Measurements from ENCODE around the gene GDF7. TPM values are rescaled to one million over a fixed set of nuclear protein-coding genes. Genes with fewer than 3 reads are reported as not detected.

GDF7 gene
- total RNA-seq, 3 donors from 2014 or later = 0.14 to 0.73 (median 0.14) TPM

- H3K36me3 ChIP-seq (ENCODE audit: low read depth) = no peaks in the 10 kb centered on the region
- H3K4me1 ChIP-seq (ENCODE audit: low read depth) = peaks cover 8% of the 10 kb centered on the region
- H3K4me3 ChIP-seq = no peak overlapping the region
- DNase-seq (no peak), ATAC-seq (no peak)
- TF ChIP-seq CTCF (IDR thresholded peaks at IDR 0.05) = no peak
- intact Hi-C loops (cut with DNase I, micrococcal nuclease) = no loop called here
- H3K9me3 ChIP-seq = no peaks in the 10 kb centered on the region
Measured at GRCh38 chr2:20620271-20620681, 46.7 kb upstream of the GDF7 start.

GRCh38 chr2:20620696-20621365, 46.1 kb upstream of the GDF7 start:
- Histone ChIP-seq H3K9me3 (no peaks in the 10 kb centered on the region), H3K36me3 (ENCODE audit: low read depth) (no peaks in the 10 kb centered on the region), H3K4me1 (ENCODE audit: low read depth) (peaks cover 8% of the 10 kb centered on the region), H3K4me3 (no peak overlapping the region)
- ATAC-seq = no peak
- no peak for DNase-seq
- intact Hi-C loops (cut with DNase I, micrococcal nuclease) = no loop called here
- no peak for TF ChIP-seq CTCF (IDR thresholded peaks at IDR 0.05)

- DNase-seq (peak in 1 of 3 donors; percentile 39), ATAC-seq (no peak)
- TF ChIP-seq CTCF (IDR thresholded peaks at IDR 0.05) = no peak
- Histone ChIP-seq H3K4me1 (ENCODE audit: low read depth) (peaks cover 8% of the 10 kb centered on the region), H3K4me3 (no peak overlapping the region), H3K36me3 (ENCODE audit: low read depth) (no peaks in the 10 kb centered on the region), H3K9me3 (no peaks in the 10 kb centered on the region)
- intact Hi-C loops (cut with DNase I, micrococcal nuclease) = no loop called here
Measured at GRCh38 chr2:20621366-20622295, 45.3 kb upstream of the GDF7 start.

GRCh38 chr2:20622296-20622686, 44.7 kb upstream of the GDF7 start:
- no peaks in the 10 kb centered on the region for H3K9me3 ChIP-seq
- intact Hi-C loops (cut with DNase I, micrococcal nuclease) = no loop called here
- DNase-seq (no peak), ATAC-seq (no peak)
- TF ChIP-seq CTCF (IDR thresholded peaks at IDR 0.05) = no peak
- H3K4me3 ChIP-seq = no peak overlapping the region
- no peaks in the 10 kb centered on the region for H3K36me3 ChIP-seq (ENCODE audit: low read depth)
- H3K4me1 ChIP-seq (ENCODE audit: low read depth) = peaks cover 8% of the 10 kb centered on the region

GRCh38 chr2:20622731-20623130, 44.2 kb upstream of the GDF7 start:
- Histone ChIP-seq H3K36me3 (ENCODE audit: low read depth) (no peaks in the 10 kb centered on the region), H3K4me1 (ENCODE audit: low read depth) (peaks cover 8% of the 10 kb centered on the region), H3K9me3 (no peaks in the 10 kb centered on the region), H3K4me3 (no peak overlapping the region)
- no peak for TF ChIP-seq CTCF (IDR thresholded peaks at IDR 0.05)
- no peak for DNase-seq
- ATAC-seq = no peak
- intact Hi-C loops (cut with DNase I, micrococcal nuclease) = no loop called here
